Metanephros (tissue), 1 donor: ENCODE data around the gene KCNJ12. TPM values are rescaled to one million over a fixed set of nuclear protein-coding genes. Genes with fewer than 3 reads are reported as not detected.

Experiments
- total RNA-seq: library from RNA; depleted of rRNA; stranded (reverse); fragments of >200 nt; gene quantifications from one replicate; pipeline ENCODE4 v1.2.3, GENCODE V29; 2014

KCNJ12 gene
- 11.3 TPM for total RNA-seq

DNA sequence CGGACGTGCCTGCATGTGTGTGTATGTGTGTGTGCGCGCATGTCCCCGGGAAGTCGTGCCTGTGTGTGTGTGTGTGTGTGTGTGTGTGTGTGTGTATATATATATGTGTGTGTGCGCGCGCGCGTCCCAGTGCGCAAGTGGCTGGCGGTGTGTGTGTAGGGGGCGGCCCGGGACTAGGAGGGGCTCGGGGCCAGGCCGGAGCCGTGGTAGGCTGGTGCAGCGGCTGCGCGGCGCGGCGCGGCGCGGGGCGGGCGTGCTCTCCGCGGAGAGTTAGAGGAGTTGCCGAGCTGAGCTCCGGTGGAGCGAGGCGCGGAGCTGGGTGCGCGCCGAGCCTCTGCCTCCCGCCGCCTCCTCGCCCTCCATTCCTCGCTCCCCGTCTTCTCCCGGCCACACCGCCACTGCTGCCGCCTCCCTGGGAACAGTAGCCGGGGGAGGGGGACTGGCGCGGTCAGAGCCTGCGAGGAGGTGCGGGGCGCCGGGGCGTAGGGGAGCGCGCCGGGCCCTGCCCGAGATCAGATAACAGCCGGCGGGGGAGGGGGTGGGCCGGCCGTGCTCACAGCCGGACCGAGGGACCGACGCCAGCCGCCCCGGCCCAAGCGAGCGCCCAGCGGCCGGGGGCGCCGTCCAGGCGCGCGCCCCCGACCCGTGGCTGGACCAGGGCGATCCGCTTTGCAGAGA, at the start of gene KCNJ12:
KCNJ12 (plus strand) TSS at position 277 of the 678 bp plus-strand sequence. CDS start 38,986 bp downstream, outside the sequence.

Other genes starting within 250 kb of the KCNJ12 start
- gene DHRS7B, start 249.4 kb upstream of the KCNJ12 start, total RNA-seq = 31.9 TPM
- 20.3 TPM for gene TMEM11, start 162.2 kb upstream of the KCNJ12 start, total RNA-seq
- 9.8 TPM for gene NATD1, start 122.9 kb upstream of the KCNJ12 start, total RNA-seq
- 23.7 TPM for gene MAP2K3, start 91.6 kb upstream of the KCNJ12 start, total RNA-seq